C4-2B (cell line): ENCODE results near the gene CCDC188.

Experiments
- CTCF ChIP-seq: fragments of 450-650 bp; conservative IDR thresholded peaks from 2 replicates; pipeline ENCODE4 v1.5.1; 2017; ENCODE audit warnings: mild to moderate bottlenecking
- ZFX ChIP-seq: fragments of 450-650 bp; IDR thresholded peaks from 2 replicates; pipeline ENCODE4 v1.6.1; 2017

- TF ChIP-seq CTCF (no peak), ZFX (no peak)
These were observed 9.4 kb downstream of the CCDC188 start for GRCh38 chr22:20141186-20142077.
